HL-60 (cell line): Measurements from ENCODE around the gene CAV2.

Experiments
- POLR2AphosphoS5 ChIP-seq: IDR thresholded peaks from 2 replicates; pipeline ENCODE4 v1.6.1; 2012; ENCODE audit warnings: low read depth
- TF ChIP-seq, protein P1 (sequence below): IDR thresholded peaks from one replicate; pipeline ENCODE4 v1.5.1; 2011; ENCODE audit warnings: low read length, control low read depth, inconsistent platforms; ENCODE audit not compliant: insufficient read depth

DNA sequence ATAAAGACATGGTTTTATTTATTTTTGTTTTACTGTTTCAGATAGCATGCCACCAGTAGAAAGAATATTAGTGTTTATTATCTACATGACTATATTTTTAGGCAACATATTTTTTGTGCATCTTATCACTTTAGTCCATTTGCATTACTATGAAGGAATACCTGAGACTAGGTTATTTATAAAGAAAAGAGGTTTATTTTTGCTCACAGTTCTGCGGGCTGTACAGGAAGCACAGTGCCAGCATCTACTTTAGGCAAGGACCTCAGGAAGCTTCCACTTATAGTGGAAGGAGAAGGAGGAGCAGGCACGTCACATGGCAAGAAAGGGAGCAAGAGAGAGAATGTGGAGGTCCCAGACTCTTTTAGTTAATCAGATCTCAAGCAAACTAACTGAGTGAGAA lies 5.7 kb downstream of the CAV2 start:
- TF ChIP-seq, protein P1, sequence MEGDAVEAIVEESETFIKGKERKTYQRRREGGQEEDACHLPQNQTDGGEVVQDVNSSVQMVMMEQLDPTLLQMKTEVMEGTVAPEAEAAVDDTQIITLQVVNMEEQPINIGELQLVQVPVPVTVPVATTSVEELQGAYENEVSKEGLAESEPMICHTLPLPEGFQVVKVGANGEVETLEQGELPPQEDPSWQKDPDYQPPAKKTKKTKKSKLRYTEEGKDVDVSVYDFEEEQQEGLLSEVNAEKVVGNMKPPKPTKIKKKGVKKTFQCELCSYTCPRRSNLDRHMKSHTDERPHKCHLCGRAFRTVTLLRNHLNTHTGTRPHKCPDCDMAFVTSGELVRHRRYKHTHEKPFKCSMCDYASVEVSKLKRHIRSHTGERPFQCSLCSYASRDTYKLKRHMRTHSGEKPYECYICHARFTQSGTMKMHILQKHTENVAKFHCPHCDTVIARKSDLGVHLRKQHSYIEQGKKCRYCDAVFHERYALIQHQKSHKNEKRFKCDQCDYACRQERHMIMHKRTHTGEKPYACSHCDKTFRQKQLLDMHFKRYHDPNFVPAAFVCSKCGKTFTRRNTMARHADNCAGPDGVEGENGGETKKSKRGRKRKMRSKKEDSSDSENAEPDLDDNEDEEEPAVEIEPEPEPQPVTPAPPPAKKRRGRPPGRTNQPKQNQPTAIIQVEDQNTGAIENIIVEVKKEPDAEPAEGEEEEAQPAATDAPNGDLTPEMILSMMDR, result no peak
- no peak for TF ChIP-seq POLR2AphosphoS5
